Keratinocyte (primary cell): ENCODE data around the gene ZNF839. TPM values are rescaled to one million over a fixed set of nuclear protein-coding genes. Genes with fewer than 3 reads are reported as not detected.

Experiments used
- DNase-seq: peaks from one replicate; pipeline ENCODE4 v3.0.0-alpha.2; 2011; ENCODE audit warnings: low read depth, missing footprints, low spot score
- FAIRE-seq: peaks from 2 replicates; lab custom pipeline; 2011; peaks lifted over from hg19 to GRCh38; lab: Jason Lieb, UNC
- H2AFZ ChIP-seq: 2 replicates; pipeline ENCODE4 v1.6.0; 2012; ENCODE audit warnings: low read length, control low read depth, inconsistent platforms; ENCODE audit not compliant: control insufficient read depth
- H3K27ac ChIP-seq: 2 replicates; pipeline ENCODE4 v1.5.1; 2011; ENCODE audit warnings: low read length; ENCODE audit not compliant: control insufficient read depth, insufficient read depth
- H3K27me3 ChIP-seq: 3 replicates; pipeline ENCODE4 v1.6.0; 2011; ENCODE audit warnings: low read length; ENCODE audit not compliant: control insufficient read depth, insufficient read depth; ENCODE audit errors: extremely low read depth
- H3K36me3 ChIP-seq, 2 experiments: 2 replicates in 1 of 2; 3 replicates in 1 of 2; pipeline ENCODE4 v1.5.1; 2011; ENCODE audit warnings: low read length in 2 of 2, mild to moderate bottlenecking in 1 of 2; ENCODE audit not compliant: control insufficient read depth in 2 of 2, insufficient read depth in 2 of 2; ENCODE audit errors: extremely low read depth in 1 of 2
- H3K4me1 ChIP-seq: 3 replicates; pipeline ENCODE4 v1.5.1; 2011; ENCODE audit warnings: low read length; ENCODE audit not compliant: control insufficient read depth, insufficient read depth; ENCODE audit errors: extremely low read depth
- H3K4me2 ChIP-seq: 3 replicates; pipeline ENCODE4 v1.6.0; 2011; ENCODE audit warnings: low read depth, low read length; ENCODE audit not compliant: control insufficient read depth, insufficient read depth; ENCODE audit errors: extremely low read depth
- H3K4me3 ChIP-seq, 3 experiments: fragments of 200-600 bp in 1 of 3; sonication (generic) in 1 of 3; 2 replicates in 2 of 3; 3 replicates in 1 of 3; pipeline ENCODE4 v1.5.1; 2011 to 2016; ENCODE audit warnings: low read length in 3 of 3, mild to moderate bottlenecking in 3 of 3, control low read depth in 2 of 3, inconsistent platforms in 1 of 3, low read depth in 1 of 3, mixed read lengths in 1 of 3, mixed run types in 1 of 3, moderate library complexity in 1 of 3; ENCODE audit not compliant: control insufficient read depth in 2 of 3, insufficient read depth in 2 of 3; ENCODE audit errors: extremely low read depth in 1 of 3
- H3K79me2 ChIP-seq: 2 replicates; pipeline ENCODE4 v1.6.0; 2012; ENCODE audit warnings: low read length; ENCODE audit not compliant: control insufficient read depth, insufficient read depth
- H3K9ac ChIP-seq: 3 replicates; pipeline ENCODE4 v1.6.0; 2011; ENCODE audit warnings: low read length; ENCODE audit not compliant: control insufficient read depth, insufficient read depth; ENCODE audit errors: extremely low read depth
- H3K9me1 ChIP-seq: 3 replicates; pipeline ENCODE4 v1.6.0; 2011; ENCODE audit warnings: low read length; ENCODE audit not compliant: control insufficient read depth, insufficient read depth; ENCODE audit errors: extremely low read depth
- H3K9me3 ChIP-seq: 2 replicates; pipeline ENCODE4 v1.5.1; 2012; ENCODE audit warnings: low read depth, low read length; ENCODE audit not compliant: control insufficient read depth
- H4K20me1 ChIP-seq: 3 replicates; pipeline ENCODE4 v1.6.0; 2011; ENCODE audit warnings: low read length; ENCODE audit not compliant: control insufficient read depth, insufficient read depth; ENCODE audit errors: extremely low read depth
- CTCF ChIP-seq, 3 experiments: IDR thresholded peaks in 1 of 3; conservative IDR thresholded peaks in 1 of 3; optimal IDR thresholded peaks in 1 of 3; 2 replicates in 2 of 3; 3 replicates in 1 of 3; pipeline versions ENCODE3 to v1.5.1; 2011; ENCODE audit warnings: low read length in 3 of 3, mild to moderate bottlenecking in 3 of 3, moderate library complexity in 2 of 3, control low read depth in 1 of 3, inconsistent platforms in 1 of 3; ENCODE audit not compliant: insufficient read depth in 2 of 3; ENCODE audit errors: extremely low read depth in 1 of 3
- EZH2 ChIP-seq: IDR thresholded peaks from one replicate; pipeline ENCODE4 v1.6.1; 2012; ENCODE audit warnings: inconsistent platforms, mild to moderate bottlenecking, low read length, moderate library complexity
- dilution Hi-C: fragments of 300-500 bp; cut with MboI; formaldehyde crosslinking; loops from one replicate; pipeline ENCODE4 v1.7.0; 2020; ENCODE audit warnings: low sequenced_read_pairs; ENCODE audit not compliant: extremely low pct_ligation_motif_present
- polyA plus RNA-seq, 5 experiments: library from polyadenylated mRNA; depleted of rRNA in 3 of 5; stranded (reverse) in 3 of 5; stranded (forward) in 1 of 5; unstranded in 1 of 5; fragments of >200 nt; gene quantifications; 1 replicate in 1 of 5; 2 replicates in 3 of 5; 3 replicates in 1 of 5; pipeline versions ENCODE4 v1.2.1 to v1.2.3, GENCODE V29; 2011 to 2012; ENCODE audit warnings: missing spikeins in 2 of 5, low read depth in 1 of 5, low replicate concordance in 1 of 5

The ZNF839 gene
- polyA plus RNA-seq, 1 donor (not counting 4 experiments of a cell fraction or from before 2014, with no cell fraction given): 11.0 TPM

DNA sequence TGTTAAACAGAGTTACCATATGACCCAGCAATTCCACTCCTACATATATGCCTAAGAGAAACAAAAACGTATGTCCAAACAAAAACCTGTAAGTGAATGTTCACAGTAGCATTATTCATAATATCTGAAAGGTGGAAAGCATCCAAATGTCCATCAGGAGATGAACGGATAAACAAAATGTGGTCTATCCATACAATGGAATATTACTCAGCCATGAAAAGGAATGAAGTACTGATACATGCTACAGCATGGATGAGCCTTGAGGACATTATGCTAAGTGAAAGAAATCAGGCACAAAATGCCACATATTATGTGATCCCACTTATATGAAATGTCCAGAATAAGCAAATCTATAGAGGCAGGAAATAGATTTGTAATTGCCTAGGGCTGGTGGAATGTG, 31.4 kb upstream of the ZNF839 start:
- H3K79me2 ChIP-seq: peaks cover 14% of the 10 kb centered on the region
- H3K27ac ChIP-seq: no peak overlapping the region
- H3K4me3 ChIP-seq: no peak overlapping the region
- no peak overlapping the region for H2AFZ ChIP-seq
- dilution Hi-C loops: no loop called here
- no peaks in the 10 kb centered on the region for H3K9me3 ChIP-seq
- FAIRE-seq: no peak
- H3K36me3 ChIP-seq: no peaks in the 10 kb centered on the region
- no peak for TF ChIP-seq CTCF (optimal IDR thresholded peaks at IDR 0.05 in 1 of 3, IDR thresholded peaks at IDR 0.05 in 1 of 3, conservative IDR thresholded peaks at IDR 0.05 in 1 of 3; ENCODE audit: extremely low read depth in 1 of 3, insufficient read depth in 2 of 3, low read length in 3 of 3)
- no peak for TF ChIP-seq EZH2
- no peaks in the 10 kb centered on the region for H3K4me1 ChIP-seq
- no peaks in the 10 kb centered on the region for H4K20me1 ChIP-seq
- H3K4me2 ChIP-seq: no peak overlapping the region
- DNase-seq: no peak
- no peaks in the 10 kb centered on the region for H3K9me1 ChIP-seq
- H3K9ac ChIP-seq: no peak overlapping the region
- H3K27me3 ChIP-seq: no peaks in the 10 kb centered on the region

GRCh38 chr14:102292441-102292840, 27.1 kb upstream of the ZNF839 start:
- Histone ChIP-seq H3K9ac (no peak overlapping the region), H3K36me3 (no peaks in the 10 kb centered on the region), H3K4me3 (no peak overlapping the region), H3K9me1 (no peaks in the 10 kb centered on the region), H4K20me1 (no peaks in the 10 kb centered on the region), H3K27me3 (no peaks in the 10 kb centered on the region), H3K79me2 (peaks cover 16% of the 10 kb centered on the region), H3K4me1 (peaks cover 2% of the 10 kb centered on the region), H3K4me2 (no peak overlapping the region), H3K27ac (no peak overlapping the region), H2AFZ (no peak overlapping the region), H3K9me3 (no peaks in the 10 kb centered on the region)
- DNase-seq: no peak
- no peak for FAIRE-seq
- TF ChIP-seq CTCF (optimal IDR thresholded peaks at IDR 0.05 in 1 of 3, IDR thresholded peaks at IDR 0.05 in 1 of 3, conservative IDR thresholded peaks at IDR 0.05 in 1 of 3; ENCODE audit: extremely low read depth in 1 of 3, insufficient read depth in 2 of 3, low read length in 3 of 3): no peak
- dilution Hi-C loops: no loop called here
